ENCODE data around the gene ADAMTS7. TPM values are rescaled to one million over a fixed set of nuclear protein-coding genes. Genes with fewer than 3 reads are reported as not detected.
"Not testable (repeated sequence)": the region's sequence is repeated elsewhere in the genome, so short reads cannot be mapped to it uniquely, and the experiment has no call there.

The ADAMTS7 gene
- total and polyA plus RNA-seq, 2 donors (not counting 1 experiment from before 2014, with no cell fraction given), result 0.10 to 16.6 TPM

- ATAC-seq (ENCODE audit: low read depth) (no peak), DNase-seq (no peak)
- no peaks in the 10 kb centered on the region for H4K20me1 ChIP-seq (ENCODE audit: control insufficient read depth, insufficient read depth, low read length, poor library complexity, severe bottlenecking)
- ChIA-PET CTCF (interaction anchor here (1.2 kb wide), 1 partner anchor 29 kb away, joined by 4 read pairs; the partner anchor contains the start of gene ADAMTS7), POLR2A (no interaction called here)
- Mint-ChIP-seq H3K9me3 (ENCODE audit: insufficient read depth) (no peaks in the 10 kb centered on the region), H3K27me3 (no peaks in the 10 kb centered on the region), H3K4me1 (peaks cover 10% of the 10 kb centered on the region), H3K27ac (no peak overlapping the region), H3K4me3 (no peak overlapping the region)
- no peak overlapping the region for H3K4me2 ChIP-seq (replicated peaks; ENCODE audit: low read depth, low read length, poor library complexity, severe bottlenecking)
- no peaks in the 10 kb centered on the region for H3K36me3 ChIP-seq (replicated peaks in 1 of 2; ENCODE audit: control extremely low read depth in 1 of 2, control insufficient read depth in 1 of 2, extremely low read depth in 1 of 2, insufficient read depth in 2 of 2, low read length in 1 of 2)
- no peak overlapping the region for H3K9ac ChIP-seq (ENCODE audit: low read length)
- intact Hi-C loops (cut with micrococcal nuclease), result no loop called here
- peaks cover 0 to 10% of the 10 kb centered on the region in 2 donors for H3K4me1 ChIP-seq (ENCODE audit: control insufficient read depth in 2 of 2, insufficient read depth in 2 of 2, low read length in 2 of 2)
- no peak overlapping the region for H3K4me3 ChIP-seq (ENCODE audit: control extremely low read depth in 1 of 5, extremely low read depth in 1 of 5, insufficient read depth in 1 of 5, low read depth in 2 of 5, low read length in 4 of 5)
- WGBS (ENCODE audit: insufficient coverage), result no CpG with 5 or more reads among the region's 3 CpGs
- no peaks in the 10 kb centered on the region for H3K27me3 ChIP-seq (replicated peaks in 1 of 4; ENCODE audit: control extremely low read depth in 1 of 4, control insufficient read depth in 3 of 4, insufficient read depth in 4 of 4, low read length in 3 of 4)
- H3K79me2 ChIP-seq (ENCODE audit: control insufficient read depth, insufficient read depth, low read length), result no peaks in the 10 kb centered on the region
- H2AFZ ChIP-seq (ENCODE audit: insufficient read depth, low read depth, low read length, poor library complexity, severe bottlenecking), result no peak overlapping the region
- no peaks in the 10 kb centered on the region for H3K9me3 ChIP-seq (ENCODE audit: control extremely low read depth in 1 of 3, control insufficient read depth in 2 of 3, insufficient read depth in 1 of 3, low read length in 2 of 3)
- H3K27ac ChIP-seq (ENCODE audit: low read length in 2 of 2), result no peak overlapping the region
- TF ChIP-seq, protein P1, sequence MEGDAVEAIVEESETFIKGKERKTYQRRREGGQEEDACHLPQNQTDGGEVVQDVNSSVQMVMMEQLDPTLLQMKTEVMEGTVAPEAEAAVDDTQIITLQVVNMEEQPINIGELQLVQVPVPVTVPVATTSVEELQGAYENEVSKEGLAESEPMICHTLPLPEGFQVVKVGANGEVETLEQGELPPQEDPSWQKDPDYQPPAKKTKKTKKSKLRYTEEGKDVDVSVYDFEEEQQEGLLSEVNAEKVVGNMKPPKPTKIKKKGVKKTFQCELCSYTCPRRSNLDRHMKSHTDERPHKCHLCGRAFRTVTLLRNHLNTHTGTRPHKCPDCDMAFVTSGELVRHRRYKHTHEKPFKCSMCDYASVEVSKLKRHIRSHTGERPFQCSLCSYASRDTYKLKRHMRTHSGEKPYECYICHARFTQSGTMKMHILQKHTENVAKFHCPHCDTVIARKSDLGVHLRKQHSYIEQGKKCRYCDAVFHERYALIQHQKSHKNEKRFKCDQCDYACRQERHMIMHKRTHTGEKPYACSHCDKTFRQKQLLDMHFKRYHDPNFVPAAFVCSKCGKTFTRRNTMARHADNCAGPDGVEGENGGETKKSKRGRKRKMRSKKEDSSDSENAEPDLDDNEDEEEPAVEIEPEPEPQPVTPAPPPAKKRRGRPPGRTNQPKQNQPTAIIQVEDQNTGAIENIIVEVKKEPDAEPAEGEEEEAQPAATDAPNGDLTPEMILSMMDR (IDR thresholded peaks at IDR 0.05), result no peak
- TF ChIP-seq EZH2 (IDR thresholded peaks at IDR 0.05; ENCODE audit: borderline replicate concordance, insufficient read depth, low read depth, low read length, poor library complexity, severe bottlenecking), result no peak
These were observed 30.1 kb upstream of the ADAMTS7 start for GRCh38 chr15:78841376-78841706.

GRCh38 chr15:78840661-78841375, 29.6 kb upstream of the ADAMTS7 start:
- Histone ChIP-seq H3K27ac (ENCODE audit: low read length in 2 of 2) (no peak overlapping the region), H2AFZ (ENCODE audit: insufficient read depth, low read depth, low read length, poor library complexity, severe bottlenecking) (no peak overlapping the region), H3K36me3 (replicated peaks in 1 of 2; ENCODE audit: control extremely low read depth in 1 of 2, control insufficient read depth in 1 of 2, extremely low read depth in 1 of 2, insufficient read depth in 2 of 2, low read length in 1 of 2) (no peaks in the 10 kb centered on the region), H3K4me2 (replicated peaks; ENCODE audit: low read depth, low read length, poor library complexity, severe bottlenecking) (no peak overlapping the region), H3K27me3 (replicated peaks in 1 of 4; ENCODE audit: control extremely low read depth in 1 of 4, control insufficient read depth in 3 of 4, insufficient read depth in 4 of 4, low read length in 3 of 4) (no peaks in the 10 kb centered on the region), H3K79me2 (ENCODE audit: control insufficient read depth, insufficient read depth, low read length) (no peaks in the 10 kb centered on the region), H4K20me1 (ENCODE audit: control insufficient read depth, insufficient read depth, low read length, poor library complexity, severe bottlenecking) (no peaks in the 10 kb centered on the region), H3K9ac (ENCODE audit: low read length) (no peak overlapping the region), H3K4me3 (ENCODE audit: control extremely low read depth in 1 of 5, extremely low read depth in 1 of 5, insufficient read depth in 1 of 5, low read depth in 2 of 5, low read length in 4 of 5) (no peak overlapping the region), H3K9me3 (ENCODE audit: control extremely low read depth in 1 of 3, control insufficient read depth in 2 of 3, insufficient read depth in 1 of 3, low read length in 2 of 3) (no peaks in the 10 kb centered on the region), H3K4me1 (ENCODE audit: control insufficient read depth in 2 of 2, insufficient read depth in 2 of 2, low read length in 2 of 2) (peaks cover 0 to 10% of the 10 kb centered on the region in 2 donors)
- POLR2A ChIA-PET, result no interaction called here
- Mint-ChIP-seq H3K27ac (peak overlapping the region; percentile 17), H3K27me3 (peaks cover 5% of the 10 kb centered on the region), H3K4me1 (peaks cover 10% of the 10 kb centered on the region), H3K4me3 (no peak overlapping the region), H3K9me3 (ENCODE audit: insufficient read depth) (no peaks in the 10 kb centered on the region)
- TF ChIP-seq EZH2 (IDR thresholded peaks at IDR 0.05; ENCODE audit: borderline replicate concordance, insufficient read depth, low read depth, low read length, poor library complexity, severe bottlenecking), result no peak
- TF ChIP-seq, protein P1 (IDR thresholded peaks at IDR 0.05), result no peak
- CTCF ChIA-PET, result interaction anchor here (1.2 kb wide), 1 partner anchor 29 kb away, joined by 4 read pairs; the partner anchor contains the start of gene ADAMTS7
- ATAC-seq (ENCODE audit: low read depth) (peak; percentile 68), DNase-seq (peak; percentile 19)
- intact Hi-C loops (cut with micrococcal nuclease), result no loop called here
- WGBS (ENCODE audit: insufficient coverage), result 82% methylated on average over 5 of the region's 7 CpGs

DNA sequence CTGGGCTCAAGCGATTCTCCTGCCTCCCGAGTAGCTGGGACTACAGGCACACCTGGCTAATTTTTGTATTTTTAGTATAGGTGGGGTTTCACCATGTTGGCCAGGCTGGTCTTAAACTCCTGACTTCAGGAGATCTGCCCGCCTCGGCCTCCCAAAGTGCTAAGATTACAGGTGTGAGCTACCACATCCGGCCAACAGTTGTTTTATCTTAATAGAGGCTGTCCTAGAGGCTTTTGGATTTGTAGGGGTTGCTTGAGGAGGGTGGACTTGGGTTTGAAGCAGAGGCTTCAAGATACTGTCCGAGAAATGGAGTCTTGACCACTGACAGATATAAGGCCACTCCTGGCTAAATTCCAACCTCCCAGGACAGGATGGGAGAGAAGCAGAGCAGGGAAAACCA, 27.9 kb upstream of the ADAMTS7 start:
- H3K9me3 Mint-ChIP-seq (ENCODE audit: insufficient read depth); DNase-seq; H3K4me3 ChIP-seq (ENCODE audit: control extremely low read depth in 1 of 5, extremely low read depth in 1 of 5, insufficient read depth in 1 of 5, low read depth in 2 of 5, low read length in 4 of 5); H3K79me2 ChIP-seq (ENCODE audit: control insufficient read depth, insufficient read depth, low read length); intact Hi-C loops (cut with micrococcal nuclease); ATAC-seq (ENCODE audit: low read depth); H2AFZ ChIP-seq (ENCODE audit: insufficient read depth, low read depth, low read length, poor library complexity, severe bottlenecking); POLR2A ChIA-PET; H4K20me1 ChIP-seq (ENCODE audit: control insufficient read depth, insufficient read depth, low read length, poor library complexity, severe bottlenecking); H3K4me1 Mint-ChIP-seq; H3K27me3 ChIP-seq (replicated peaks in 1 of 4; ENCODE audit: control extremely low read depth in 1 of 4, control insufficient read depth in 3 of 4, insufficient read depth in 4 of 4, low read length in 3 of 4); H3K27ac ChIP-seq (ENCODE audit: low read length in 2 of 2); H3K9ac ChIP-seq (ENCODE audit: low read length); H3K36me3 ChIP-seq (replicated peaks in 1 of 2; ENCODE audit: control extremely low read depth in 1 of 2, control insufficient read depth in 1 of 2, extremely low read depth in 1 of 2, insufficient read depth in 2 of 2, low read length in 1 of 2); H3K4me2 ChIP-seq (replicated peaks; ENCODE audit: low read depth, low read length, poor library complexity, severe bottlenecking); H3K9me3 ChIP-seq (ENCODE audit: control extremely low read depth in 1 of 3, control insufficient read depth in 2 of 3, insufficient read depth in 1 of 3, low read length in 2 of 3); H3K4me3 Mint-ChIP-seq; H3K27ac Mint-ChIP-seq; H3K27me3 Mint-ChIP-seq: not testable (repeated sequence)
- H3K4me1 ChIP-seq (ENCODE audit: control insufficient read depth in 2 of 2, insufficient read depth in 2 of 2, low read length in 2 of 2), result peaks cover 0 to 10% of the 10 kb centered on the region in 2 donors
- CTCF ChIA-PET, result interaction anchor here (0.6 kb wide), 1 partner anchor 430 kb away, joined by 4 read pairs; no protein-coding TSS in a partner anchor
- 92% methylated on average over 4 of the region's 6 CpGs for WGBS (ENCODE audit: insufficient coverage)

Data from B cell (primary cell).